Right hindlimb (tissue), 1 donor: ENCODE results near the gene CASTOR1.
A peak's percentile ranks its signal among the peaks of the same experiment; 100 is the strongest.

ENCODE experiments used
- DNase-seq: peaks from one replicate; pipeline ENCODE4 v3.0.0-alpha.2; 2018

Gene CASTOR1

GRCh38 chr22:30241576-30242371 is 47.5 kb downstream of the CASTOR1 start:
- peak; percentile 74 for DNase-seq

GRCh38 chr22:30240541-30241417 is 48.5 kb downstream of the CASTOR1 start:
- no peak for DNase-seq

DNA sequence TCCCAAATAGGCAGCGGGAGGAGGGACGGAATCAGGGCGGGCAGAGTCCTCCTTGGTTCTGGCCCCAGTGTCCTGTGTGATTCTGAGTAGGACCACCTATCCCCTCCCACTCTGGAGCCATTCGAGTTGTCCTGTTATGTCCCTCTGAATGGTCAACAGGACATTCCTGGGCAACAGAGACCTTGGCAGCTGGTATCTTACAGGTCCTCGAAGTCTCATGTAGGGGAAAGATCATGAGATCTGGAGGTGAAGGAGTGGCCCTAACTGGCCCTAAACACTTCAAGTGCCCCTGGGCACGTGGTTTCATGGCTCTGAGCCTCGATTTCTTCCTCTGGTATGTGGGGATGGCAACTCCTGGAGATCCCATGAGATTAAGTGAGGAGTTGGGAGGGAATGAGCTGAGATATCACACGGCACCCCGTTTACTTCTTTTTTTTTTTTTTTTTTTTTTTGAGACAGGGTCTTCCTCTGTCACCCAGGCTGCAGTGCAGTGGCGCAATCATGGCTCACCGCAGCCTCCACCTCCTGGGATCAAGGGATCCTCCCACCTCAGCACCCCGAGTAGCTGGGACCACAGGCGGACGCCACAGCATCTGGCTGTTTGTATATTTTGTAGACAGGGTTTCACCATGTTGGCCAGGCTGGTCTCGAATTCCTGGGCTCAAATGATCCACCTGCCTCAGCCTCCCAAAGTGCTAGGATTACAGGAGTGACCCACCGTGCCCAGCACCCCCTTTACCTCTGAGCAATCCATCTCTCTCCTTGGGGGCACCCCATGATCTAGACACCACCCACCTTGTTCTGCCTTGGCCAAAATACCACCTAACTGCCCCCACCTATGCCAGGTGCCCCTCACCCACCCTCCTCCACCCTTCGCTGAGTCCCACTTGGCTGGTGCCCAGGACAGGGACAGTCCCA is 49.6 kb downstream of the CASTOR1 start:
- DNase-seq = no peak

- peak; percentile 85 for DNase-seq
Measured at GRCh38 chr22:30238661-30239487, 50.4 kb downstream of the CASTOR1 start.

GRCh38 chr22:30238136-30238535 is 51.2 kb downstream of the CASTOR1 start:
- DNase-seq = no peak

DNA sequence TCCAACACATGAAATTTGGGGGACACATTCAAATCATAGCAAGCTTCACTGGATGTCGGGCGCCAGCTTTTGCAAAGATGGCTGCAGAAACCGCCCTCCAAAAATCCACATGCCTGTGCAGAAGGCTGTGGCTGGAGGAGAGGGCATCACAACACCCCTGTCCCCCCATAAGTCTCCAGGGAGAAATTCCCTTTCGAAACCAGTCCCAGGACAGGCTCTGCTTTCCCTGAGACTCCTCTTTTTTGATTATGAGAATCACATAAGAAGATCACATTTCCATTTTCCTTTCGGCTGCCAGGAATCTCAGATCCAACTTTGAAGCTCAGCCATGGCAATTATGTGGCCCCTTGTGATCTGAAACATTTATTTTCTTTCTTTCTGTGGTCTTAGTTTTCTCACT is 52.4 kb downstream of the CASTOR1 start:
- no peak for DNase-seq

DNA sequence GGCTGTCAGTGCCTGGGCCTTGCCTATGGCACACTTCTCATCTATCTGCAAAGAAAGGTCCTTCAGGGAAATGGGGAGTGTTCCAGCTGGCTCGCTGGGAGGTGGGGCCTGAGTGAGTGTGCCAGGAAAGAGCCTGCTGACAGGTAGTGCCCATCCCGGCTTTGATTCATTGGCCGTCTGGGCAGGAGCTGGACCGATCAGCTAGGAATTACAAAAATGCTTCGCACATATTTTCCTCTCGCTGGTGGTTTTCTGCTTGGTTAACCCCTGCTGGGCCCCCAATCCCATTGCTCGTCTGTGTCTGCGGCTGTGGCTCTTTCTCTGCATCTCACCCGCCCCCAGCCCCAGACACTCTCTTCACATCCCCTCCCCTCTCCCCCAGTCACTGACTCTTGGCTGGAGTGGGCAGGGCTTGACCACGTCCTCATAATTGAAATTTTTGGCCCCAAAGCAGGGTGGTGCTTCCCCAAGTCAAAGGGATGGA is 53.6 kb downstream of the CASTOR1 start:
- peak; percentile 72 for DNase-seq
